Midbrain (tissue), 1 donor: Measurements from ENCODE around the gene KRTAP1-4.
"Not testable (repeated sequence)": the region's sequence is repeated elsewhere in the genome, so short reads cannot be mapped to it uniquely, and the experiment has no call there.

ENCODE experiments used
- DNase-seq: peaks from one replicate; lab custom pipeline; 2025; lab: John Stamatoyannopoulos, UW

The KRTAP1-4 gene

GRCh38 chr17:41048441-41048840 is 18.4 kb upstream of the KRTAP1-4 start:
- no peak for DNase-seq

- DNase-seq, result not testable (repeated sequence)
Measured at GRCh38 chr17:41046735-41047465, 16.9 kb upstream of the KRTAP1-4 start, which contains the start of gene KRTAP2-1. Gene KRTAP2-1, minus strand, starts transcription at chr17:41047316. Its CDS starts 49 bp downstream, at chr17:41047267.

DNA sequence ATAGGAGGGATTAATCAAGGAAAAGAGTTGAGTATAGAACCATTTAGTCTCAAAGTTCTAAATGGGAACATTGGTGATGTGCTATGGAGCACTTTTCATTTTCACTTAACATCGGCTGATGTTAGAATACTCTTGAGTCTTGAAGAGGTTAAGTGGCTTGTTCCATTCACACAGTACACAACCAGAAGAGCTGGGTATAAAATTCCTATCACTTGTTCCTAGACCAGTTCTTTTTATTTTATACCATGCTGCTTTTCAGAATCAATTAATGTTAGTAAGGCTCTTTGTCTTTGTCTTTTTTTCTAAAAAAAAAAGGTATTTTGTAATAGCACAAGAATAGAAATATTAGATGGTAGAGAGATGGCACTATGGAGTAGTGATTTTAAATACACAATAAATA is 13.0 kb upstream of the KRTAP1-4 start:
- no peak for DNase-seq

GRCh38 chr17:41040783-41041571 is 11.0 kb upstream of the KRTAP1-4 start, which contains the start of gene KRTAP1-1:
Gene KRTAP1-1, minus strand, starts transcription at chr17:41041450. Its CDS starts 53 bp downstream, at chr17:41041397.
- DNase-seq, result not testable (repeated sequence)

GRCh38 chr17:41037853-41038350 is 7.9 kb upstream of the KRTAP1-4 start:
- no peak for DNase-seq

DNA sequence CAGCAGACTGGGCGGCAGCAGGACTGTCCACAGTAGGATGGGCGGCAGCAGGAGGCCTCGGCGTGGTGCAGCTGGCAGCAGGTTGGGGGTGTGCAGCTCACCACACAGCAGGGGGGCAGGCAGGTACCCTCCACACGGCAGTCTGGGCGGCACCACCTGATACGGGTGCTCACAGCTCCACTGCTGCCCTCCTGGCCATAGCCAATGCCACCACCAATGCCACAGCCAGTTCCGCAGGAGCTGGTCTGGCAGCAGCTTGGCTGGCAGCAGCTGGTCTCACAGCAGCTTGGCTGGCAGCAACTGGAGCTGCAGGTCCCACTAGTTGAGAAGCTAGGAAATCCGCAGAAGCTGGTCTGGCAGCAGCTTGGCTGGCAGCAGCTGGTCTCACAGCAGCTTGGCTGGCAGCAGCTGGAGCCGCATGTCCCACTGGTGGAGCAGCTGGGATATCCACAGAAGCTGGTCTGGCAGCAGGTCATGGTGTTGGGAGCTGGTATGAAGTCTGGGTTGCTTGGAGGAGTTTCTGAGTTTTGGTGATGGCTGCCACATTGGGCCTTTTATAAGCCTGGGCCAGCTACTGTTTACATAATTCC is 4.4 kb upstream of the KRTAP1-4 start, which contains the start of gene KRTAP1-3:
KRTAP1-3 (minus strand) TSS at position 529 of the 590 bp plus-strand sequence; CDS start at position 476, 53 bp downstream.
- DNase-seq, result not testable (repeated sequence)

- no peak for DNase-seq
Measured at GRCh38 chr17:41026715-41027471, 3.1 kb downstream of the KRTAP1-4 start, which contains the start of gene KRTAP1-5. Gene KRTAP1-5, minus strand, starts transcription at chr17:41027208. Its CDS starts 53 bp downstream, at chr17:41027155.

DNA sequence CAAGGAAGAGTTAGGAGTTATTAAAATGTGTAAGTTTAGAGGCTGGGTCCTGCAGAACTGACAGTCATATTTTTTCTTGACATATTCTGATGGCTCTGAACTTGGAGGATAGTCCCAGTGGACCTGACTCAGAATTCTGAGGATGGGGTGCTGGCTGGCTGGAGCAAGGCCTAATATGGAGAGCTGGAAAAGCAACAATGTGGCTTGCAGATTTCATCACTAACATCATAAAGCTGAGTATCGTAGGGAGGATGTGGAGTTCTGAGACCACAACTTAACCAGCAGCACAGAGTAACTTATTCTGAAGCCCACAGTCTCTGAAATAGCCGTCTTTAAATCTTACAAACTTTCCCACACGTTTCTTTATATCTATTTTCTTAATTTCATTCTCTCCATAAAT is 5.3 kb downstream of the KRTAP1-4 start:
- no peak for DNase-seq

GRCh38 chr17:41020336-41020735 is 9.7 kb downstream of the KRTAP1-4 start:
- no peak for DNase-seq

- DNase-seq, result no peak
Measured at GRCh38 chr17:41019415-41019814, 10.6 kb downstream of the KRTAP1-4 start.

DNA sequence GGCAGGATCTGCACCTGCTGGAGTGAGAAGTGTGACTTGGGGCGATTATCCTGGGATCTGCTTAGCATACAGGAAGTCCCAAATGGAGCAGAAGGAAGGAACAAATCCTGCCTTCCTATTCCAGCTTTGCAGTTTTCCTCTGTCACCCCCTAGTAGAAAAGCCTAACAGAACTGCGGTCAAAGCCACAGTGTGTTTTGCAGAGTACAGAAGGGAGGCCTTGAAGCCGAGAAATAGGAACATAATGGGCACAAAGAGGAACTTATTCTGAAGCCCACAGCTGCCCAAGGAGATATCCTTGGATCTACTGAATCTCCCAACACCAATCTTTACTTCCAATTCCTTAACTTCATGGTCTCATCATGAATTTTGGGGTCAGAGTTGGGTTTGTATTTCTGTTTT is 11.5 kb downstream of the KRTAP1-4 start:
- no peak for DNase-seq

DNA sequence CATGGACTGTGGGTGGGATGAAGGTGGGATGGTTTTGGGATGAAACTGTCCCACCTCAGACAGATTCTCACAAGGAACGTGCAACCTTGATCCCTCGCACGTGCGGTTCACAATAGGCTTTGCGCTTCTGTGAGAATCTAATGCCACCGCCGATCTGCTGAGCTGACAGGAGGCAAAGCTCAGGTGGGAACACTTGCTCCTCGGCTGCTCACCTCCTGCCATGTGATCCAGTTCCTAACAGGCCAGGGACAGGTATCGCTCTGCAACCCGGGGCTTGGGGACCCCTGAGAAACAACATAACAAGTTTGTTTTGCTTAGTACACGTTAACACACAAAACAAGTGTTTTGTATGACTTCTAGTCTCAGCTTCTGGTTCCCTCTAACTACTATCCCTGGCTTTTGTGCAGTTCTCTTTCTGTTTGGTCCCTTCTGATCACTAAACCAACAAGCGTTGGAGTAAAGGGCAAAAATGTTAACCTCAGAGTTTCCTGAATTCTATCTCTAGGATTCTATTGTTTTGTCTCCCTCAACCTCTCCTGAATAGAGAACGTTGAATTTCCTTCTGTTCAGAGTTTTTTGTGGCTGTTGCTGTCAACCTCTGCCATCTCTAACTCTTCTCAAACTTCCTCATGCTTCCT is 13.3 kb downstream of the KRTAP1-4 start:
- no peak for DNase-seq

DNA sequence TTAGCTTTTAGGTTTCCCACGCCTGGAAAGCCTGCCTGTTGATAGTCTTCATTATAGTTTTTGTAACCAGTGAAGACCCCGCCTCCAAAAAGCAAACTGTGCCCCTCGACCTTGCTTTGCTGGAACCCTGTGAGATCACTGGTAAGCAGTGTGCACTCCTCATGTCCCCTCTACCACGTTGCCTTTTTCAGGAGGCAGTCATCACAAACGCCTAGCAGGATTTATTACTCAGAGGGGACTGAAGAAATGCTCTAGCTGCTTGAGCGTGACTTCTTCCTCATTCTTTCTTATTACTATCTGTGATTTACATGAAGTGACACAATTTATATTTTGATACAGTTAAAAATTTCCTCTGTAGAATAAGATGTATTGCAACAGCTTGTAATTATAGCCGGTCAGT is 14.5 kb downstream of the KRTAP1-4 start:
- no peak for DNase-seq

- no peak for DNase-seq
Measured at GRCh38 chr17:41013606-41014005, 16.4 kb downstream of the KRTAP1-4 start.

- no peak for DNase-seq
Measured at GRCh38 chr17:41013181-41013580, 16.8 kb downstream of the KRTAP1-4 start.

GRCh38 chr17:41012326-41013120 is 17.5 kb downstream of the KRTAP1-4 start:
- no peak for DNase-seq

GRCh38 chr17:41010441-41010840 is 19.6 kb downstream of the KRTAP1-4 start:
- DNase-seq, result no peak

DNA sequence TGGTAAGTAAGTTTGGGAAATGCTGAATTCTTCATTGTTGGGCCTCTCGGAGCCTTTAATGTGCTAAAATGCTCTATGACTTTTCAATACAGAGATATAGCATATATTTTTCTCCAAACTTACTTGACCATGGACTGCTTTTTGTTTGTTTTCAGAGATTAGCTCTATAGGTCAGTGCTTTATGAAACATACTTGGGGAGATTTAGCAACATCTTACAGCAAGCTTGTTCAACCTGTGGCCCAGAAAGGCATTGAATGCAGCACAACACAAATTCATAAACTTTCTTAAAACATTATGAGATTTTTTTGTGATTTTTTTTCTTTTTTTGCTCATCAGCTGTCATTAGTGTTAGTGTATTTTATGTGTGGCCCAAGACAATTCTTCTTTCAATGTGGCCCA is 20.1 kb downstream of the KRTAP1-4 start:
- DNase-seq, result no peak

GRCh38 chr17:41009301-41009760 is 20.7 kb downstream of the KRTAP1-4 start:
- no peak for DNase-seq

DNA sequence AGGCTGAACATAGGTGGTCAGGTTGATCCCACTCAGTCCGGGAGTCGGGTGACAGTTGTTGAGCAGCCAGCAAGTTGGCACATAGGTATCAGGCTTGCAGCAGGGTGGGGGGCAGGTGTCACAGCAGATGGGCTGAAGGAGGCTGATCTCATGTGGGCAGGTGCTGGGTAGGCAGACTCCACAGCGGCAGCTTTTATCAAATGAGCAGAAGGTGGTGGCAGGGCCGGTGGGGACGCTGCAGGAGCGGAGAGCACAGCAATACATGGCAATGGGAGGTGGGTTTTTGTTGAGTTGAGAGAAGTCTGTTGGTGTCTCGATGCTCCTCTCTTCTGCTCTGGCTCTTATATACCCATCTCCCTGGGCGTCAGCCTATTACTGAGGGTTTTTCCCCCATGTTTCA is 21.2 kb downstream of the KRTAP1-4 start, which contains the start of gene KRTAP3-1:
KRTAP3-1 (minus strand) TSS at position 318 of the 400 bp plus-strand sequence; CDS start at position 264, 54 bp downstream.
- DNase-seq, result no peak
